H54 (cell line): ENCODE data around the gene ZNF771.
"Not testable (repeated sequence)": the region's sequence is repeated elsewhere in the genome, so short reads cannot be mapped to it uniquely, and the experiment has no call there.

Experiments used
- DNase-seq: peaks from one replicate; pipeline ENCODE4 v3.0.0; 2011; ENCODE audit warnings: low spot score, mixed read lengths; ENCODE audit not compliant: insufficient read length
- FAIRE-seq: peaks from 3 replicates; lab custom pipeline; 2011; peaks lifted over from hg19 to GRCh38; lab: Jason Lieb, UNC
- POLR2A ChIP-seq: IDR thresholded peaks from 2 replicates; pipeline ENCODE4 v1.6.1; 2011; ENCODE audit warnings: low read depth, mild to moderate bottlenecking, low read length

The ZNF771 gene

GRCh38 chr16:30380072-30380802 lies 27.2 kb upstream of the ZNF771 start:
- no peak for TF ChIP-seq POLR2A
- DNase-seq: no peak

DNA sequence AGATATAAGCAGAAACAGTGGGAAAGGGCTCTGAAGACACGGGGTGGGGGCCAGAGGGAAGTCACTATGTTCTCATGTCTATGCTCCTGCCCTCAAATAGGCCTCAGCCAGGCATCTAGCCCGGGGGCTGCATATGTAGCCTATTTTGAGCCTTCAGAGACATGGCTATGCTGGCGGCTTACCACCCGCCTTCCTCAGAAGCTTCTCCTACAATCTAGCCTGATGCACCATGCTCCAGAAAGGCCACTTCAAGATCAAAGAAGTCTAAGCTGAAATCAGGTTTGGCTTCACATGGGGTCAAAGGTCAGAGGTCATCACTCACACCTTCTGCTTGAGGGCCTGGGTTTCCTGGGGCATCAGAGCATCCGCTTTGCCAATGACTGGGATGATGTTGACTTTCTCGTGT lies 26.6 kb upstream of the ZNF771 start:
- DNase-seq (no peak), FAIRE-seq (no peak)
- no peak for TF ChIP-seq POLR2A

More at GRCh38 chr16:30380072-30380802, 27.2 kb upstream of the ZNF771 start:
- FAIRE-seq: no peak

DNA sequence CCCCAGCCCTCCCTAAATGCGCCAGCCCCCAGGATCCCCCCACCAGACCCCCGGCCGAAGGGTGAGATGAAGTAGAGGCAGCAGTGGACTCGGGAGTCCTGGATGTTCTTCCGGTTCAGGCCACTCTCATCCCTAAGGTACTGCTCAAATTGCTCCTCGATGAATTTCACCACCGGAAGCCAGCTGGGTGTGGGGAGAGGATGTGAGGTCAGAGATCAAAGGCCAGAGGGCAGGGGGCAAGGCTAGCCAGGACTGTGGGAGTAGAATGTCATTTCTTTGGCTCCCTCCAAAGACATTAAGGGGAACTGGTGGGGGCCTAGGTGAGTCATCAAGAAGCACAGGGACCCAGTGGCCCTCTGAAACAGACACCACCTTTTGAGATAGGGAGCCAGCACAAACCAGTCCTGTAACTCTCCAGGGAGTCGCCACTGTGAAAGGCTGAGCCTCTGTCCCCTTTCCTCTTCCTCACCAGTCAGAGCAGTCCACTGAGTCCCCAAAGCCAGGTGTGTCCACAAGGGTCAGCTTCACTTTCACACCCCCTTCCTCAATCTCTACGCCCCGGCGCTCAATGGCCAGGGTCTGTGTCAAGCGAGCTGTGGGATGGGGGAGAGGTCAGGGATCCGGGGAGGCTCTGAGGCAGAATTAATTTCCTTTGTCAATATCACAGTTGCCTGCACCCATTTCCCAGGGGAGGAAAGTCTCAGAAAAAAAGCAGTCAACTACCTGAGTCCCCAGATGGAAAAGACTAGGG lies 25.9 kb upstream of the ZNF771 start:
- DNase-seq (no peak), FAIRE-seq (no peak)
- no peak for TF ChIP-seq POLR2A

DNA sequence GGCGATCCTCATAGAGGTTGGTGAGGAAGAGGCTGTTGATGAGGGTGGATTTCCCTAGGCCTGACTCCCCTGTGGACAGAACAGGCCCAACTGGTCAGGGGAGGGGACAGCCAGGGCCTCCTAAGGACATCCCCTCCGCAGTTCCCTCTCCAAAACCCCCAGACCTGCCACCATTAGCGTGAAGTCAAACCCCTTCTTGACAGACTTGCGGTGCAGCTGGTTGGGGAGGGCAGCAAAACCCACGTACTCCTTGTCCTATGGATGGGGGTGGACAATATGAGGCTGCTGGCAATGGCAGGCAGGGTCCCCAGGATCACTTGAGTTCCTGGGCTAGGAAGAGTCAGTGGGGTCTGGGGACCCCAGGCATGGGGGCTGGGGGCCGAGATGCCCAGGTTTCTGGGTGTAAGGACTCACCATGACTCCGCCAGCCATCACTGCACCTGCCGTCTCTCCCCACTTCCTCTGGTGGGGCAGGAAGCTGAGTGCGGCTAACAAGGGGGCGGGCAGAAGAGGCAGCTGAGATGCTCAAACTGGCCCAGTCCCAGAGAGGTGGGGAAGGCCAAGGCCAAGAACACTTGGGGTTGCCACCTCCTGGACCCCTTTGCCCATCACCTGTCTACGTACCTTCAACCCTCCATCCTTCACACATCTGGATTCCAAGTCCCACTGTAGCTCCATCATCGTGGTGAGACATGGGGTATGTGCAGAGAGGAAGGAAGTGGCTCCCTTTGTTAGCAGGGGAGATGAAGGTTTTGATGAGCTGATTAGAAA lies 25.1 kb upstream of the ZNF771 start, which contains the start of gene SEPTIN1:
Gene SEPTIN1 (minus strand): TSS at position 451 of the 771 bp plus-strand sequence. CDS start 19 bp downstream, at position 432.
- no peak for TF ChIP-seq POLR2A
- no peak for FAIRE-seq
- DNase-seq: no peak

- no peak for TF ChIP-seq POLR2A
- DNase-seq (no peak), FAIRE-seq (no peak)
Observed at GRCh38 chr16:30383521-30383920, 23.9 kb upstream of the ZNF771 start.

- DNase-seq (no peak), FAIRE-seq (no peak)
- no peak for TF ChIP-seq POLR2A
Observed at GRCh38 chr16:30394592-30395154, 12.7 kb upstream of the ZNF771 start.

GRCh38 chr16:30395155-30395991 lies 12.0 kb upstream of the ZNF771 start, which contains the start of gene ZNF48:
TSS of gene ZNF48 (plus strand) at chr16:30395420. CDS start at chr16:30395795, 375 bp downstream.
- FAIRE-seq: no peak
- peak; percentile 35; the same call in 1 of the 2 replicates for TF ChIP-seq POLR2A
- DNase-seq: peak; percentile 65

DNA sequence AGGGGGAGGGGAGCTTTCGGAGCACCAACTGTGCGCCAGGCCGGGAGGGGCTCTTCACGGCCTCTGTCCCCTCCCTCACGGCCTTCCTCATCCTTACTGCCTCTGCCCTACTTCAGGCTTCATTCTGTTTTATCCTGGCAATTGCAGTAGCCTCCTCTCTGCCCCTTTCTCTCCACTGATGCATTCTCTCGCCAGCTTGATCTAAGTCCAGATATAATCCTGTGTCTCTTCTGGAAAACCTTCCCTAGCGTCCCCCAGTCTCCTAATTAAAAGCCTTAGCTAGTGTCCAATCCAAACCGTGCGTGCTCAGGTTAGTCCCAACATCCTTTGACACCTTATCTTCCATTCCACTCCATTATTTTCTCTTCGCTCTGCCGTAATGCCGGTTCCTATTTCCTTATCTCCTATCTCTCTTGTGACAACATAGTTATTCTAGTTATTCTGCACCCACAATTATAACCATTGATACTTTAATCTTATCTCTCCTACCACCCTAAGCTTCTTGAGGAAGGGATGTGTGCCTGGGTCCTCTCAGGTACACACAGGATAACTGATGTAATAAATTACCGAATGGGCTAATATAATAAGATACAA lies 11.3 kb upstream of the ZNF771 start:
- no peak for TF ChIP-seq POLR2A
- no peak for FAIRE-seq
- no peak for DNase-seq

GRCh38 chr16:30396627-30397026 lies 10.8 kb upstream of the ZNF771 start:
- not testable (repeated sequence) for FAIRE-seq

GRCh38 chr16:30397056-30397455 lies 10.3 kb upstream of the ZNF771 start:
- DNase-seq (no peak), FAIRE-seq (no peak)
- no peak for TF ChIP-seq POLR2A

More at GRCh38 chr16:30396627-30397026, 10.8 kb upstream of the ZNF771 start:
- DNase-seq: not testable (repeated sequence)

- no peak for TF ChIP-seq POLR2A
- FAIRE-seq: no peak
- DNase-seq: no peak
Observed at GRCh38 chr16:30397776-30398660, 9.4 kb upstream of the ZNF771 start.
